Activated CD4-positive, alpha-beta T cell treated with anti-CD3 and anti-CD28 coated beads, Interleukin-2, Interleukin-6, amounts not matched to agents 100 ng/mL and 50 ng/mL, durations not matched to agents 16 hours and 8 hours (primary cell): Measurements from ENCODE around the gene ENG.
"Not testable (repeated sequence)": the region's sequence is repeated elsewhere in the genome, so short reads cannot be mapped to it uniquely, and the experiment has no call there.

ENCODE experiments used
- DNase-seq: peaks from one replicate; pipeline ENCODE4 v3.0.0-alpha.2; 2020

ENG gene

GRCh38 chr9:127838375-127839078 is 15.9 kb downstream of the ENG start:
- DNase-seq, result no peak

DNA sequence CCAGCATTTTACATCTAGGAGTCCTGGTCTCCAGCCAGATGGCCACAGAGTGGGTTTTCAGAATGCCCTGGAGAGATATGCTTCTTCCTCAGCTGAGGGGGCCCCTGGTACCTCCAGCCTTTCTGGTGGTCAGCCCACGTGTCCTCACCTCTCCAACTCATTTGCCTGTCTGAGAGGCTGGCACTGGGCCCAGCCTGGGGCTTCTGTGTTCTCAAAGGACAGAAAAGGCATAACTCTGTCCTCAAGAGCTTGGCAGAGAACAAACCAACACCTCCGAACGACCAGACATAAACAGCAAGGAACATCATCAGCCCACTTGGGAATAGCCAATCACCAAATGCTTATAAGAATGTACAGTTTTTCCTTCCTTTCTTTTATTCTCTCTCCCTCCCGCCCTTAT is 17.1 kb downstream of the ENG start:
- DNase-seq, result no peak

GRCh38 chr9:127836561-127836960 is 17.9 kb downstream of the ENG start:
- not testable (repeated sequence) for DNase-seq

DNA sequence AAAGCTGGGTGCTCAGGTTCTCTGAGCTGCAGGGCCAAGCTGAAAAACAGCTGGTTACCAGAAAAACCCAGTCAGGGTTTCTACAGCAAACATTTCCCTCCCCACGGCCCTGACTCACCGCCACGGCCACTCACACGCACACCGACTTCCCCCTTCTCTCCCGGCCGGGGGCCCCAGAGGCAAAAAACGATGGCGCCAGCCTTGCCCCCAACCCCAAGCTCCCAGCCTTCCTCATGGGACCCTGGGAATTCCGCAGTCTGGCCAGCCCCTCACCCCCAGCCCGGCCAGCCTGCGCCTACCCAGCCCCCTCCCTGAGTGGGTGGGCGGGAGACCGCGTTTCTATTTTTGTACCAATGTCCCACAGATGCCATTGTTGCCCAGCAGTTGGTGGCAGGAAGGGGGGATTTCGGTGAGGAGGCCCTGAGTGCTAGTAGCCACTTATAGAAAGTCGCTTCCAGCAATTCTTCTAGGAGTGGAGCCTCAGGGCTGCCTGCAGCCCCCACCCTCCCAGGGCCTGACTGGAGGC is 18.4 kb downstream of the ENG start:
- no peak for DNase-seq

- DNase-seq, result no peak
Observed at GRCh38 chr9:127833555-127833954, 20.9 kb downstream of the ENG start.

DNA sequence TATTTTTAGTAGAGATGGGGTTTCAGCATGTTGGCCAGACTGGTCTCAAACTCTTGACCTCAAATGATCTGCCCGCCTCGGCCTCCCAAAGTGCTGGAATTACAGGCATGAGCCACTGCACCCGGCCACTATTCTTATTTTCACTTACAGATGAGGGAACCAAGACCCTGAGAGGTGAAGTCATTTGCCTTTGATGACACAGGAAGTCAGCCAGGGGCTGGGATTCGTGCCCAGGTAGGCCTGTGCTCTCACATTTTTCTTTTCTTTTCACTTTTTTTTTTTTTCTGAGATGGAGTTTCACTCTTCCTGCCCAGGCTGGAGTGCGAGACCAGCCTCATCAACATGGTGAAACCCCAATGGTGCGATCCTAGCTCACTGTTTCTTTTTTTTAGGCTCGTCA is 22.2 kb downstream of the ENG start:
- no peak for DNase-seq

GRCh38 chr9:127829205-127829906 is 25.1 kb downstream of the ENG start:
- no peak for DNase-seq

DNA sequence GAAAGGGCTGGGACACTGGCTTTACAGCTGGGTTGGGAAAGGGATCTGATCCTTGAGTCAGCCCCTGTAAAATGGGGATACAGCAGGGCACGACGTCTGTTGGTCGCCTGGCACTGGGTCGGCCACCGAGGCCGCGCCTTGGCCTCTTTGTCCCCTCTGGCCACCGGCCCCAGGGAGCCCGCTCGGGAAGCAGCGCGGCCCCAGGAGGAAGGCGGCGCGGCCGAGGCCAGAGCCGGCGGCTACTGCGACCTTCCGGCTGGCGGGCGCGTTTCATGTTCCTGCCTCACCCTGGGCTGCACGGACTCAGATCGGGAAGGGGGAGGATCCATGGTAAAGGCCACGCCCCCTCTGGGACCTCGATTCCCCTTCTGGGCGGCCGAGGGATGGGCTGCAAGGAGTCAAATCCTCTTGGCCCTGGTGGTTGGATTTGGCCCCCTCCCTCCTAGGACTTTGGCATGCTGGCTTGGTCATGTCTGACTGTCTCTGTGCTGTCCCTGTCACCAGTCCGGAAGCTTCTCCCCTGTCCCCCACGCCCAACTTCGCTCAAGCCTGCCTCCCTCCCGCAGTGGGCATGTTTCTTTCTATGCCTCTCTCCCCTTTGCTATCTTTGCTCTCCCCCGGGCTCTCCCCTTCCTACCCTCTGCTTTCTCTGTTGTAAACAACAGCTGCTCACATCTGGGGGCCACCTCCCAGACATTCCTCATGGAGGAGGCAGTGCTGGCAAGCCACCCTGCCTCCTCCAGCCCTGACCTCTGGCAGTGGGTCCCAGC is 26.0 kb downstream of the ENG start:
- DNase-seq, result no peak

DNA sequence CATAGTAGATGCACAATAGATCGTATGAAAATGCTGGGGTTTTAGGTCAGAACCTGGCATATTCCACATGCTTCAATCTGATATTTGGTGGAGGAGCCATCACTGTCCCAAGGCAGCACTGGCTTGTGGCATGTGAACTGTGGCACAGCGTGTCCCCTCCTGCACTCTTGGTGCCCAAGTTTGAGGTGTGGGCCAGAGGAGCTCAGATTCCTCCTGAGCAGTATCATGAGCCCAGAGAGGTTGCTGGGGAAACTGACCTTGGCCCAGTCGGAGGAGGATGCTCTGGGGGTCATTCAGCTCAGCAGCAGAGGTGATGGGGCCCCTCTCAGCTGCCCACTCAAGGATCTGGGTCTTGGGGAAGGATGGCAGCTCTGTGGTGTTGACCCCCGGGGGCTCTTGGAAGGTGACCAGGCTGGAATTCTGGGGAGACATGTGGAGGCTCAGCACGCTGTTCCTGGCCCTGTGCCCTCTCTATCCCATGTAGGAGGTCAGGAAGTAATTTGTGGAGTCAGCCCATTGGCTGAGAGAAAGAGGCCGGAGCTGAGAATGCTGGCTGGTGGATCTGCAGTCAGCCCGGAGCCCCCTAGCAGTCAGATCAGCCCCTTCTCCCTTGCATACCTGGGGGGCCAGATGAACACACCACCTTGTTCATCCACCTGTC is 28.1 kb downstream of the ENG start:
- DNase-seq, result no peak

DNA sequence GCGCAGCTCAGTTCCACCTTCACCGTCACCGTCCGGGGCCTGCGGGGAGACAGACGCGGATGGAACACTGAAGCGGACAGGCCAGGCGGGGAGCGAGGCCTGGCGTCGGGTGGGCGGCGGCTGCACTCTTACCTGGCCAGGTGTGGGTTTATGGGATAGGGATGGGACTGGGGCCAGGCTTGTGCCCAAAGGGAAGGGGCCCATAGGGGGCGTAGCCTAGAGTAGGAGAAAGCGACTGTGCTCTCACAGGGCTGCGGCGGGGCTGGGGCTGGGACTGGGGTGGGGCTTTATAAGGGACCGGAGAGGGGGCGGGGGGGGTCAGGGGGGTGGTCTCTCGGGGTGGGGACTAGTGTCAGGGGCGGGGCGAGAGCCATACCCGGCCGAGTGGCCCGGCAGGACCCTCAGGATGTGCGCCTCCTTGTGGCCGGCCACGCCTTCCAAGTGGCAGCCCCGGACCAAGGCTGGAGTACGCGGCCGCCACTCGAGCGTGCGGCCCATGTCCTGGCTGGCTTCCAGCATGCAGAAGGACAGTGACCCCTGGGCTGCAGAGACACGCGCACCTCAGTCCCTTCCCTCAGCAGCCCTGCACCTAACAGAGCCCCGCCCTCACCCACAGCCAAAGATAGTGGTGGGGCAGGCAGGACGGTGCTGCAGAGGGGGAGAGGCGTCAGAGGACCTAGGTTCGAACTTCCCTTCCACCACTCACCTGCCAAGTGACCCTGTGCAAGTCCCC is 29.0 kb downstream of the ENG start:
- no peak for DNase-seq

DNA sequence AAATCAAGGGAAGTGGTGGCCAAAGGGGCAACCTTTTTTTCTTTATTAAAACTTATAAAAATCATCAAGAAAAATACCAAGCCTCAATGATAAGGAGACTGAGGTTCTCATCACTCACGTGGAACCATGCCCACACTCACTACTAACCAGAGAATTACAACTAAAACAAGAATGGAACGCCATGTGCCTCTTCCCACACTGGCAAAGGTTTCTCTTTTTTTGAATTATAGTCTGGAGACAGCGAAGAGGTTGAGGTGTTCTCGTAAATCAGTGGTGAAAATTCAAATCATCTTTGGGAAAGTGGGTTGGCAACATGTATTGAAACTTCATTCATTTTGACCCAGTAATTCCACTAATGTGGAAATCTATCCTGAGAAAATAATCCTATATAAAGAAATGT is 32.4 kb downstream of the ENG start:
- no peak for DNase-seq

- no peak for DNase-seq
Observed at GRCh38 chr9:127818574-127818973, 35.9 kb downstream of the ENG start.

GRCh38 chr9:127817881-127818434 is 36.5 kb downstream of the ENG start:
- no peak for DNase-seq

DNA sequence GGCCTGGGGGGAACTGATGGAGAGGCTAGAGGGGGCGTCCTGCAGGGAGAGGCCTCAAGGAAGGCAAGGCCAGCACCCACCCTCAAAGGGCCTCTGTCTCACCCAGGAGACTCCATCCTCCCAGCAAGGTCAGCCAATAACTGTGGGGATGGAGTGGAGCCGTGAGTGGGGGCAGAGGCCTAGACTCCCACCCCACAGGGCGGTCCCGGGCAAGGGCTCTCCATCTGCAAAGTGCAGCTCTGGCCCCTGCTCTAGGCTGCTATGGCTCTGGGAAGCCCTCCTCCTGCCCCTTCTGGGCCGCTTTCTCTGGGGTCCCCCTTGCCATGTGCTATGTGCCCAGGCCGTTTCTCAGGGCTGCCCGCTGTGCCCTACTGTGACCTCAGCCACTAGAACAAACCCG is 37.7 kb downstream of the ENG start:
- no peak for DNase-seq

GRCh38 chr9:127816362-127816725 is 38.1 kb downstream of the ENG start:
- DNase-seq, result no peak

DNA sequence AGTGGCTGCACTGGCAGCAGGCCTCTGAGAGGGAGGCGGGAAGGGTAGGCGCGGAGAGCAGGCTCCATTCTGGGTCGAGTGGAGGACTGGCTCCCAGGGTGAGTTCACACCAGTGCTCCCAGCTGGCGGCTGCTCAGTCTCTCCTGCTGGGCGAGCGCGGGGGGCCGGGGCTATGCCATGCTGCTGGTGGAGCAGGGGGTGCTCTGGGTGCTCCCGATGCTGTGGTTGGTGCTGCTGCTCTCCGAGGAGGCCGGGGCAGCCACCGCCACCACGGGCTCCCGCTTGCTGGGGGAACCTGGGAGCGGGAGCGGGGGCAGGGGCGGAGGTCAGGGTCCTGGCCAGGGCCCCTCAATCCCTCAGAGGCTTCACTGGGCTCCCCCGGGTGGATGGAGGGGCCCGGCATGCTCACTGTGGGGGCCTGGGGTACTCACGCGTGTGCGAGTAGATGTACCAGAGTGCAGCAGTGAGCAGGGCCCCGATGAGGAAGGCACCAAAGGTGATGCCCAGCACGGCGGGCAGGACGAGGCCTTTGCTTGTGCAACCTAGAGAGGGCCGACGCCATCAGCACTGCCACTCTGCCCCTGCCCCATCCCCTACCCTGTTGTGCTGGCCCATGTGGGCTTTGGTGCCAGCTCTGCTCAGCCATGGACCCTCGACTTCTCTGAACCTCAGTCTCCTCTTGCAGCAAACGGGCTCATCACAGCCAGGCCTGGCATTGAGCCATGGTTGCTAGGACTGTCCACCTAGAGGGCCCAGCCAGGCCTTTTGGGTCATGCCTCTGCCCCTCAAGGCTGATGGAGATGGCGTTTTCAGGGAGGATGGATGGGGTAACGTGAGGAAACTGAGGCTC is 38.7 kb downstream of the ENG start:
- DNase-seq, result no peak

DNA sequence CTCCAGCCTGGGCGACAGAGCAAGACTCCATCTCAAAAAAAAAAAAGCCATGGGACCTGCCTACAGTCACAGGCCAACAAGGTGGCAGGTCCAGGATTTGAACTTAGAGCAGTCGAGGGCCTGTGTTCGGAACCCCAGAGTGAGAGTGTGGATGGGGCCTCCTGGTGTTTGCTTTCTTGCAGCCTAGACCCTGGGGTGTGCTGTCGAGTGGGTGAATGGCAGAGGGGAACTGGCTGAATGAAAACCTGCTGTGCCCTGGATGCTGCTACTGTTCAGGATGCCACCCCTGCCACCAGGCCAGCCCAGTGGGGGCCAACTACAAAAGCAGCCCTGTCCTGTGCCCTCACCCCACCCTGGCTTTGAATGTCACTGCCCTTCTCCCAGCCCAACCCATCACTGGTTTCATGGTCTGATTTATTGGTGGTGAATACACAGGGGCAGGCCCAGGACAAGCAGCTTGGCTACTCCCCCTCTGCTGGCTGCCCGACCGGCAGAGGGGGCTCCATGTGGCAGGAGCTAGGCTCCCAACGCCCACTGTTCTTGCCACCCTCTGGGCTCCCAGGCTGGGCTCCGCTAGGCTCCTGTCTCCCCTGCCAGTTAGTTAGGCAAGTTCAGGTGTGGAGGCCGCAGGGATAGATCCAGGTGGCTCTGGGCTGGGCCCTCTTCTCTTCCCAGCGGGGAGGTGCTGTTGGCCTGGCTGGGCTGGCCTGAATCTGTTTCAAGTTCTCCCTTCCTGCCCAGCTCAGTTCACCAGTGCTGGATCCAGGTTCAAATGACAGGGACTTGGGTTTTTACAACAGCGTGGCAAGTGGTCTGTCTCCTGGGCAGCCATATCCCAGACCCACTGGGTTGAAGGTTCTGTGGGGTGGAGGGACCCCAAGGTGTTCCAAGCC is 39.6 kb downstream of the ENG start:
- no peak for DNase-seq

DNA sequence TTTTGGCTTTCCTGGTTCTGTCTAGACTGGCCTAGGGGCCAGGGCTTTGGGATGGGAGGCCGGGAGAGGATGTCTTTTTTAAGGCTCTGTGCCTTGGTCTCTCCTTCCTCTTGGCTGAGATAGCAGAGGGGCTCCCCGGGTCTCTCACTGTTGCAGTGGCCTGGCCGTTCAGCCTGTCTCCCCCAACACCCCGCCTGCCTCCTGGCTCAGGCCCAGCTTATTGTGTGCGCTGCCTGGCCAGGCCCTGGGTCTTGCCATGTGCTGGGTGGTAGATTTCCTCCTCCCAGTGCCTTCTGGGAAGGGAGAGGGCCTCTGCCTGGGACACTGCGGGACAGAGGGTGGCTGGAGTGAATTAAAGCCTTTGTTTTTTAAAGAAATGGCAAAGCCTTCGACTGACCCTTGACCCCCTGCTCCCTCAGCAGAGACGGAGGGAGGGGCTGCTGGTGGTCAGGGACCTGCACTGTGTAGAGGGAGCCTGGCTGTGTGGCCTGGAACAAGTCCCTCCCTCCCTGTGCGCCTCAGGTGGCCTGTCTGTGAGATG is 40.7 kb downstream of the ENG start:
- no peak for DNase-seq

DNA sequence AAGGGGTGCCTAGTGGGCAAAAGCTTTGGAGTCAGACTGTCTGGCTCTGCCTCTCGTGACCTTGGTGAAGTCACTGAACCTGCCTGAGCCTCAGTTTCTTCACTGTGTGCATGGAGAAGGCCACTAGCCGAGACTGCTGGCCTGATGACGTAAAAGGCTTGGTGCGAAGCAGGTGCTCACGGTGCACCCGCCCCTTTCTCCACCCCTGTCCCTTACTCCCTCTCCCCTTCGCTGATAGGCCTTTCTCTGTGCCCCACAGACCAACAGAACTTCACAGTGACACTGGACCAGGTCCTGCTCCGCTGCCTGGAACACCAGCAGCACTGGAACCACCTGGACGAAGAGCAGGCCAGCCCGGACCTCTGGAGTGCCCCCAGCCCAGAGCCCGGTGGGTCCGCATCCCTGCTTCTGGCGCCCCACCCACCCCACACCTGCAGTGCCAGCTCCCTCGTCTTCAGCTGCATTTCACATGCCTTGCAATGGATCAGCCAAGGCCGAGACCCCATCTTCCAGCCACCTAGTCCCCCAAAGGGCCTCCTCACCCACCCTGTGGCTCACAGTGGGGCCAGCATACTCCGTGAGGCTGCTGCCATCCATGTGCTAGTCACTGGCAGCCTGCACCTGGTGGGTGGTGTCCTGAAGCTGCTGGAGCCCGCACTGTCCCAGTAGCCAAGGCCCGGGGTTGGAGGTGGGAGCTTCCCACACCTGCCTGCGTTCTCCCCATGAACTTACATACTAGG is 41.4 kb downstream of the ENG start:
- DNase-seq, result no peak
